Muscle of leg (tissue), 11 donors: ENCODE data around the gene HDAC7. TPM values are rescaled to one million over a fixed set of nuclear protein-coding genes. Genes with fewer than 3 reads are reported as not detected.

Experiments used
- DNase-seq: peaks from one replicate; pipeline ENCODE4 v3.0.0; 2013
- H3K27ac ChIP-seq: one replicate; pipeline ENCODE4 v1.5.1; 2013; ENCODE audit warnings: mild to moderate bottlenecking, low read length, control low read depth
- H3K27me3 ChIP-seq: one replicate; pipeline ENCODE4 v1.6.1; 2013; ENCODE audit warnings: low read length; ENCODE audit not compliant: control insufficient read depth, insufficient read depth
- H3K36me3 ChIP-seq: one replicate; pipeline ENCODE4 v1.6.1; 2013; ENCODE audit warnings: low read length; ENCODE audit not compliant: control insufficient read depth, insufficient read depth
- H3K4me1 ChIP-seq: one replicate; pipeline ENCODE4 v1.6.1; 2013; ENCODE audit warnings: low read length; ENCODE audit not compliant: control insufficient read depth, insufficient read depth
- H3K4me3 ChIP-seq: one replicate; pipeline ENCODE4 v1.5.1; 2013; ENCODE audit warnings: low read length, control low read depth
- H3K9me3 ChIP-seq: replicated peaks from 2 replicates; pipeline ENCODE4 v1.6.1; 2013; ENCODE audit warnings: low read depth, low read length; ENCODE audit not compliant: control insufficient read depth
- WGBS: methylation state at CpG from one replicate; pipeline ENCODE4 v1.1.5; 2013; ENCODE audit warnings: missing lambda C conversion rate; ENCODE audit not compliant: insufficient coverage; 5-methylcytosine and 5-hydroxymethylcytosine counted together
- polyA plus RNA-seq, 8 donors: library from polyadenylated mRNA; unstranded; fragments of 120-200 nt; gene quantifications; one replicate each; pipeline versions ENCODE4 v1.2.1 to v1.2.3, GENCODE V29; 2013; ENCODE audit warnings: inconsistent platforms in 1 of 8, low replicate concordance in 1 of 8; ENCODE audit not compliant: insufficient read length in 8 of 8, insufficient read depth in 1 of 8
- total RNA-seq: library from RNA; stranded (reverse); fragments of 120-200 nt; gene quantifications from one replicate; pipeline ENCODE4 v1.2.4, GENCODE V29; 2013

Gene HDAC7
- total and polyA plus RNA-seq, 9 donors = 27.4 to 72.8 (median 59.5) TPM

- no peak for DNase-seq
- Histone ChIP-seq H3K9me3 (no peaks in the 10 kb centered on the region), H3K4me3 (no peak overlapping the region), H3K36me3 (peaks cover 97% of the 10 kb centered on the region), H3K4me1 (peaks cover 2% of the 10 kb centered on the region), H3K27me3 (no peaks in the 10 kb centered on the region), H3K27ac (no peak overlapping the region)
- WGBS = 94% methylated on average over 8 of the region's 10 CpGs
Observed at GRCh38 chr12:47786662-47787280, 32.9 kb downstream of the HDAC7 start.

GRCh38 chr12:47785887-47786661 is 33.6 kb downstream of the HDAC7 start:
- Histone ChIP-seq H3K27ac (no peak overlapping the region), H3K4me1 (peaks cover 2% of the 10 kb centered on the region), H3K9me3 (no peaks in the 10 kb centered on the region), H3K36me3 (peaks cover 99% of the 10 kb centered on the region), H3K27me3 (no peaks in the 10 kb centered on the region), H3K4me3 (no peak overlapping the region)
- WGBS = 71% methylated on average over 8 of the region's 11 CpGs
- no peak for DNase-seq

- DNase-seq = no peak
- Histone ChIP-seq H3K4me3 (no peak overlapping the region), H3K9me3 (no peaks in the 10 kb centered on the region), H3K4me1 (peaks cover 2% of the 10 kb centered on the region), H3K27ac (no peak overlapping the region), H3K27me3 (no peaks in the 10 kb centered on the region), H3K36me3 (peaks cover 92% of the 10 kb centered on the region)
- 92% methylated on average over 11 of the region's 15 CpGs for WGBS
Observed at GRCh38 chr12:47785036-47785886, 34.4 kb downstream of the HDAC7 start.

GRCh38 chr12:47783821-47784819 is 35.6 kb downstream of the HDAC7 start:
- no peaks in the 10 kb centered on the region for H3K27me3 ChIP-seq

GRCh38 chr12:47783024-47783755 is 36.5 kb downstream of the HDAC7 start:
- no peak overlapping the region for H3K4me3 ChIP-seq
- no peaks in the 10 kb centered on the region for H3K27me3 ChIP-seq
- H3K27ac ChIP-seq = no peak overlapping the region
- H3K4me1 ChIP-seq = peaks cover 9% of the 10 kb centered on the region
- no peaks in the 10 kb centered on the region for H3K9me3 ChIP-seq
- 62% methylated on average over 7 of the region's 17 CpGs for WGBS
- peaks cover 75% of the 10 kb centered on the region for H3K36me3 ChIP-seq
- DNase-seq = no peak

More at GRCh38 chr12:47783821-47784819, 35.6 kb downstream of the HDAC7 start:
- WGBS = 79% methylated on average over 8 of the region's 20 CpGs
- H3K4me3 ChIP-seq = no peak overlapping the region
- peaks cover 3% of the 10 kb centered on the region for H3K4me1 ChIP-seq
- H3K9me3 ChIP-seq = no peaks in the 10 kb centered on the region
- H3K27ac ChIP-seq = no peak overlapping the region
- no peak for DNase-seq
- H3K36me3 ChIP-seq = peaks cover 84% of the 10 kb centered on the region

GRCh38 chr12:47782372-47782770 is 37.3 kb downstream of the HDAC7 start:
- H3K27me3 ChIP-seq = no peaks in the 10 kb centered on the region
- peaks cover 67% of the 10 kb centered on the region for H3K36me3 ChIP-seq
- no peak overlapping the region for H3K4me3 ChIP-seq
- DNase-seq = no peak
- peaks cover 17% of the 10 kb centered on the region for H3K4me1 ChIP-seq
- H3K9me3 ChIP-seq = no peaks in the 10 kb centered on the region
- 84% methylated on average over 4 of the region's 8 CpGs for WGBS
- no peak overlapping the region for H3K27ac ChIP-seq

- Histone ChIP-seq H3K27ac (no peak overlapping the region), H3K27me3 (no peaks in the 10 kb centered on the region), H3K4me1 (peaks cover 24% of the 10 kb centered on the region), H3K4me3 (no peak overlapping the region), H3K9me3 (no peaks in the 10 kb centered on the region), H3K36me3 (peaks cover 60% of the 10 kb centered on the region)
- peak; percentile 46 for DNase-seq
- 75% methylated on average over 10 of the region's 13 CpGs for WGBS
Observed at GRCh38 chr12:47781479-47782371, 38.0 kb downstream of the HDAC7 start.

GRCh38 chr12:47779943-47780504 is 39.7 kb downstream of the HDAC7 start:
- Histone ChIP-seq H3K9me3 (no peaks in the 10 kb centered on the region), H3K27ac (no peak overlapping the region), H3K4me1 (peaks cover 29% of the 10 kb centered on the region), H3K4me3 (no peak overlapping the region), H3K36me3 (peaks cover 43% of the 10 kb centered on the region), H3K27me3 (no peaks in the 10 kb centered on the region)
- no peak for DNase-seq
- WGBS = 61% methylated on average over 7 of the region's 11 CpGs
